ENCODE measurements around the gene ANO2. TPM values are rescaled to one million over a fixed set of nuclear protein-coding genes. Genes with fewer than 3 reads are reported as not detected.

The ANO2 gene
- total RNA-seq, 4 donors from 2014 or later: 2.0 to 9.8 (median 4.9) TPM

- intact Hi-C loops (cut with DNase I; ENCODE audit: low total_unique reads) (no loop called here), in situ Hi-C loops (cut with MboI; ENCODE audit: low sequenced_read_pairs in 4 of 4) (no loop called here)
- DNase-seq: no peak
- Histone ChIP-seq H3K27ac (no peak overlapping the region), H3K36me3 (no peaks in the 10 kb centered on the region), H3K9me3 (no peaks in the 10 kb centered on the region), H3K4me3 (no peak overlapping the region), H3K4me1 (no peaks in the 10 kb centered on the region), H3K27me3 (no peaks in the 10 kb centered on the region)
- no peak for ATAC-seq
- TF ChIP-seq CTCF (IDR thresholded peaks at IDR 0.05 in 4 of 5, conservative IDR thresholded peaks at IDR 0.05 in 1 of 5): no peak
- no peak for TF ChIP-seq POLR2A (IDR thresholded peaks at IDR 0.05)
Measured at GRCh38 chr12:5794156-5794555, 150.9 kb downstream of the ANO2 start.

GRCh38 chr12:5792343-5792742 is 152.7 kb downstream of the ANO2 start:
- Histone ChIP-seq H3K9me3 (no peaks in the 10 kb centered on the region), H3K27ac (no peak overlapping the region), H3K27me3 (no peaks in the 10 kb centered on the region), H3K4me3 (no peak overlapping the region), H3K36me3 (no peaks in the 10 kb centered on the region), H3K4me1 (no peaks in the 10 kb centered on the region)
- TF ChIP-seq CTCF (IDR thresholded peaks at IDR 0.05 in 4 of 5, conservative IDR thresholded peaks at IDR 0.05 in 1 of 5) (no peak), POLR2A (IDR thresholded peaks at IDR 0.05) (no peak)
- ATAC-seq: no peak
- intact Hi-C loops (cut with DNase I; ENCODE audit: low total_unique reads): no loop called here
- no peak for DNase-seq
- in situ Hi-C loops (cut with MboI; ENCODE audit: low sequenced_read_pairs in 4 of 4): no loop called here

- Histone ChIP-seq H3K9me3 (no peaks in the 10 kb centered on the region), H3K4me1 (no peaks in the 10 kb centered on the region), H3K36me3 (no peaks in the 10 kb centered on the region), H3K27ac (no peak overlapping the region), H3K27me3 (no peaks in the 10 kb centered on the region), H3K4me3 (no peak overlapping the region)
- in situ Hi-C loops (cut with MboI; ENCODE audit: low sequenced_read_pairs in 4 of 4): no loop called here
- intact Hi-C loops (cut with DNase I; ENCODE audit: low total_unique reads): loop anchor here (5.0 kb wide), 1 partner anchor 473 kb away; no protein-coding TSS in a partner anchor
- no peak for ATAC-seq
- TF ChIP-seq POLR2A (IDR thresholded peaks at IDR 0.05): no peak
- TF ChIP-seq CTCF (IDR thresholded peaks at IDR 0.05 in 4 of 5, conservative IDR thresholded peaks at IDR 0.05 in 1 of 5): no peak
- no peak for DNase-seq
Measured at GRCh38 chr12:5789469-5789968, 155.5 kb downstream of the ANO2 start.

GRCh38 chr12:5787828-5788227 is 157.2 kb downstream of the ANO2 start:
- in situ Hi-C loops (cut with MboI; ENCODE audit: low sequenced_read_pairs in 4 of 4) (no loop called here), intact Hi-C loops (cut with DNase I; ENCODE audit: low total_unique reads) (loop anchor here (5.0 kb wide), 1 partner anchor 474 kb away; no protein-coding TSS in a partner anchor)
- no peak for TF ChIP-seq CTCF (IDR thresholded peaks at IDR 0.05 in 4 of 5, conservative IDR thresholded peaks at IDR 0.05 in 1 of 5)
- no peak for TF ChIP-seq POLR2A (IDR thresholded peaks at IDR 0.05)
- no peak overlapping the region for H3K27ac ChIP-seq
- ATAC-seq: no peak
- H3K9me3 ChIP-seq: no peaks in the 10 kb centered on the region
- no peak overlapping the region for H3K4me3 ChIP-seq
- no peaks in the 10 kb centered on the region for H3K4me1 ChIP-seq
- no peaks in the 10 kb centered on the region for H3K27me3 ChIP-seq
- H3K36me3 ChIP-seq: no peaks in the 10 kb centered on the region
- no peak for DNase-seq

GRCh38 chr12:5785601-5786000 is 159.5 kb downstream of the ANO2 start:
- TF ChIP-seq POLR2A (IDR thresholded peaks at IDR 0.05) (no peak), CTCF (IDR thresholded peaks at IDR 0.05 in 4 of 5, conservative IDR thresholded peaks at IDR 0.05 in 1 of 5) (no peak)
- H3K27ac ChIP-seq: no peak overlapping the region
- H3K9me3 ChIP-seq: no peaks in the 10 kb centered on the region
- intact Hi-C loops (cut with DNase I; ENCODE audit: low total_unique reads) (loop anchor here (5.0 kb wide), 1 partner anchor 477 kb away; no protein-coding TSS in a partner anchor), in situ Hi-C loops (cut with MboI; ENCODE audit: low sequenced_read_pairs in 4 of 4) (no loop called here)
- H3K4me3 ChIP-seq: no peak overlapping the region
- no peaks in the 10 kb centered on the region for H3K36me3 ChIP-seq
- ATAC-seq (no peak), DNase-seq (no peak)
- no peaks in the 10 kb centered on the region for H3K27me3 ChIP-seq
- H3K4me1 ChIP-seq: no peaks in the 10 kb centered on the region
